Measurements from ENCODE around the gene GATAD2B.

GATAD2B gene

DNA sequence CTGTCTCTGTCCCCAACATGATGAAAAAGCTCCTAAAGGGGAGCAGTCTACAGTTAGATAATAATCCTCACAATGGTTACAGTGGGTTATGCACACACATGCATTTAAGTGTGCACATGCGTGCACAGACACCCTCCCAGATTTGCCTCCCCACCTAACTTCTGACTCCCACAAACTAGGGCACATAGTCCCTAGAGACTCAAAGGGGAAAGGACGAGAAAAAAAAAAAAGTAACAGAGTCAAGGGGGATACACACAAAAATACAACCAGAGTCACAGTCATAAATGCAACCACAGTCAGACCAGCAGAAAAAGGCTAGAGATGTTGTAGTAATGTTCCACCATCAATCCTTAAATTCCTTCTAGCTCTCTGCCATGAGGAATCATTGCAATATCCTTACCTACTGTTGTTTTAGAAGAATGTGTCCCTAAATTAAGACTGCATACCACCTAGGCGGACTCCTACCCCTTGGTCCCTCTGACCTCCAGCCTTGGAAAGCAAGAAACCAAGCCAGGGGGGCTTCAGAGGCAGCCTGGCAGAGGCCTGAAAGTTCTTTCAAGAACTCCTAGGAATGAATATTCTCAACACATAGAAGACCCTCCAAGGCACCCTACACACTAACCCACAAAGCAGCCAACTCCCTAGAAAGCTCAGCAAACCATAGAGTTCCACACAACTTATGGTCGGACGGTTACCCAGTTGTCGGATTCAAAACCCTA lies 34.4 kb upstream of the GATAD2B start:
- peaks cover 24% of the 10 kb centered on the region for H3K79me2 ChIP-seq (ENCODE audit: insufficient read depth, low read length)
- H3K27me3 ChIP-seq (ENCODE audit: insufficient read depth, low read length), result no peaks in the 10 kb centered on the region
- H3K4me3 ChIP-seq (ENCODE audit: low read depth, low read length, poor library complexity, severe bottlenecking), result peak overlapping the region; percentile 74
- peak overlapping the region; percentile 79 for H3K9ac ChIP-seq (ENCODE audit: low read length)
- H3K4me1 ChIP-seq (ENCODE audit: insufficient read depth, low read length, severe bottlenecking), result peaks cover 35% of the 10 kb centered on the region
- H3K9me3 ChIP-seq (ENCODE audit: low read length), result no peaks in the 10 kb centered on the region
- peak overlapping the region; percentile 47 for H3K27ac ChIP-seq (ENCODE audit: low read depth, low read length, poor library complexity, severe bottlenecking)
- H3K36me3 ChIP-seq (ENCODE audit: insufficient read depth, low read length), result peaks cover 22% of the 10 kb centered on the region
- H4K20me1 ChIP-seq (ENCODE audit: insufficient read depth, low read length), result no peaks in the 10 kb centered on the region
- no peaks in the 10 kb centered on the region for H3K9me2 ChIP-seq (ENCODE audit: low read depth, low read length)
- TF ChIP-seq EZH2 (IDR thresholded peaks at IDR 0.05; ENCODE audit: borderline replicate concordance, low read length) (no peak), CTCF (IDR thresholded peaks at IDR 0.05; ENCODE audit: low read length) (no peak)
- no peak overlapping the region for H2AFZ ChIP-seq (ENCODE audit: low read length)
- H3F3A ChIP-seq (ENCODE audit: insufficient read depth, low read length), result no peaks in the 10 kb centered on the region
- H3K4me2 ChIP-seq (ENCODE audit: low read length), result peak overlapping the region; percentile 86

DNA sequence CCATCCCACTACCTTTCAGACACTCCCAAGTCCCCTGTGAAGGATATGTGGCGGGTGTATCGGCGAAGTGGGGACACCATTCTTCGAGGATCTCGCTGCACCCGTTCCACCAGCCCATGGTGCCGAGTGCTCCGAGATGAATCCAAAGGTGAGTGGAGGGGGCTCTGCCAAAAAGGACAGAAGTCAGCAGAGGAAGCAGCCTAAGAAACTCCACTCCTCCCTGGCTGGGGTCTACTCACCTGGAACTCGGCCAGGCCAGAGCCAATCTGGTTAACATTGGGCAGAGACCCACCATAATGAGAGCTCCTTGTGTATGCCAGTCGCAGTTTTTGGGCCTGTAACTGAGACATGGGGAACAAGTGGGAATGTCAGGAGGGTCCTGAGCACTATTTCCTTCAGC lies 32.1 kb upstream of the GATAD2B start:
- no peaks in the 10 kb centered on the region for H3K9me2 ChIP-seq (ENCODE audit: low read depth, low read length)
- no peaks in the 10 kb centered on the region for H3F3A ChIP-seq (ENCODE audit: insufficient read depth, low read length)
- no peak overlapping the region for H3K4me2 ChIP-seq (ENCODE audit: low read length)
- H3K4me3 ChIP-seq (ENCODE audit: low read depth, low read length, poor library complexity, severe bottlenecking), result no peak overlapping the region
- H3K79me2 ChIP-seq (ENCODE audit: insufficient read depth, low read length), result peaks cover 24% of the 10 kb centered on the region
- H3K4me1 ChIP-seq (ENCODE audit: insufficient read depth, low read length, severe bottlenecking), result peaks cover 26% of the 10 kb centered on the region
- no peak overlapping the region for H2AFZ ChIP-seq (ENCODE audit: low read length)
- H3K27ac ChIP-seq (ENCODE audit: low read depth, low read length, poor library complexity, severe bottlenecking), result no peak overlapping the region
- peaks cover 39% of the 10 kb centered on the region for H3K36me3 ChIP-seq (ENCODE audit: insufficient read depth, low read length)
- no peaks in the 10 kb centered on the region for H3K27me3 ChIP-seq (ENCODE audit: insufficient read depth, low read length)
- no peaks in the 10 kb centered on the region for H3K9me3 ChIP-seq (ENCODE audit: low read length)
- no peak overlapping the region for H3K9ac ChIP-seq (ENCODE audit: low read length)
- H4K20me1 ChIP-seq (ENCODE audit: insufficient read depth, low read length), result no peaks in the 10 kb centered on the region
- no peak for TF ChIP-seq CTCF (IDR thresholded peaks at IDR 0.05; ENCODE audit: low read length)

DNA sequence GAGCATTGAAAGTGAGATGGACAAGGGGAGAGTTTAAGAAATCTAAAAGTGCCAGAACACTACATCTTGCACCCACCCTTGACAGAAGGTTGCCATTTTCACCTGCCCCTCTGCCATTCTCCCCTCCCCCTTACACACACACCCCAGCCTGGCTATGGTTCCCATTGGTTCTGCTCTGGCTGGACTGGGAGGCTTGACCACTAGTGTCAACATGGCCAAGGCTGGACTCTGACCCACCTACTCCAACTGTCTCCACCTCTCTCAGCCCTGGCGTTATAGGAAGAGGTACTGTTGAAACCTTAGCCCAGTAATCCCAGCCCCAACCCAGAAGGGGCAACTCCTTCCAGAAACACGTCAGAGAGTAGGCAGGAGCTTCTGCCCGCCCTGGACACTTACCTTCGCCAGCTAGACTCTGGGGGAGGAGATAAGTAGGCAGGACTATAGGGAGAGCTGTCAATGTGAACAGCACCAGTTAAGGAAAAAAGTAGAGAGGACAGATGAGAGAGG lies 31.1 kb upstream of the GATAD2B start:
- no peaks in the 10 kb centered on the region for H4K20me1 ChIP-seq (ENCODE audit: insufficient read depth, low read length)
- no peaks in the 10 kb centered on the region for H3F3A ChIP-seq (ENCODE audit: insufficient read depth, low read length)
- no peaks in the 10 kb centered on the region for H3K9me2 ChIP-seq (ENCODE audit: low read depth, low read length)
- peaks cover 24% of the 10 kb centered on the region for H3K79me2 ChIP-seq (ENCODE audit: insufficient read depth, low read length)
- peaks cover 24% of the 10 kb centered on the region for H3K4me1 ChIP-seq (ENCODE audit: insufficient read depth, low read length, severe bottlenecking)
- no peak overlapping the region for H3K9ac ChIP-seq (ENCODE audit: low read length)
- H3K27me3 ChIP-seq (ENCODE audit: insufficient read depth, low read length), result no peaks in the 10 kb centered on the region
- no peak overlapping the region for H3K4me2 ChIP-seq (ENCODE audit: low read length)
- no peaks in the 10 kb centered on the region for H3K9me3 ChIP-seq (ENCODE audit: low read length)
- H2AFZ ChIP-seq (ENCODE audit: low read length), result no peak overlapping the region
- H3K27ac ChIP-seq (ENCODE audit: low read depth, low read length, poor library complexity, severe bottlenecking), result no peak overlapping the region
- no peak overlapping the region for H3K4me3 ChIP-seq (ENCODE audit: low read depth, low read length, poor library complexity, severe bottlenecking)
- peaks cover 44% of the 10 kb centered on the region for H3K36me3 ChIP-seq (ENCODE audit: insufficient read depth, low read length)
- TF ChIP-seq EZH2 (IDR thresholded peaks at IDR 0.05; ENCODE audit: borderline replicate concordance, low read length) (no peak), CTCF (IDR thresholded peaks at IDR 0.05; ENCODE audit: low read length) (no peak)

Measured in OCI-LY1 (cell line).